SKM-1 (cell line): ENCODE measurements around the gene ERCC1.

Experiments
- DNase-seq: peaks from one replicate; lab custom pipeline; 2025; ENCODE audit not compliant: unreplicated experiment; lab: John Stamatoyannopoulos, UW

Gene ERCC1

DNA sequence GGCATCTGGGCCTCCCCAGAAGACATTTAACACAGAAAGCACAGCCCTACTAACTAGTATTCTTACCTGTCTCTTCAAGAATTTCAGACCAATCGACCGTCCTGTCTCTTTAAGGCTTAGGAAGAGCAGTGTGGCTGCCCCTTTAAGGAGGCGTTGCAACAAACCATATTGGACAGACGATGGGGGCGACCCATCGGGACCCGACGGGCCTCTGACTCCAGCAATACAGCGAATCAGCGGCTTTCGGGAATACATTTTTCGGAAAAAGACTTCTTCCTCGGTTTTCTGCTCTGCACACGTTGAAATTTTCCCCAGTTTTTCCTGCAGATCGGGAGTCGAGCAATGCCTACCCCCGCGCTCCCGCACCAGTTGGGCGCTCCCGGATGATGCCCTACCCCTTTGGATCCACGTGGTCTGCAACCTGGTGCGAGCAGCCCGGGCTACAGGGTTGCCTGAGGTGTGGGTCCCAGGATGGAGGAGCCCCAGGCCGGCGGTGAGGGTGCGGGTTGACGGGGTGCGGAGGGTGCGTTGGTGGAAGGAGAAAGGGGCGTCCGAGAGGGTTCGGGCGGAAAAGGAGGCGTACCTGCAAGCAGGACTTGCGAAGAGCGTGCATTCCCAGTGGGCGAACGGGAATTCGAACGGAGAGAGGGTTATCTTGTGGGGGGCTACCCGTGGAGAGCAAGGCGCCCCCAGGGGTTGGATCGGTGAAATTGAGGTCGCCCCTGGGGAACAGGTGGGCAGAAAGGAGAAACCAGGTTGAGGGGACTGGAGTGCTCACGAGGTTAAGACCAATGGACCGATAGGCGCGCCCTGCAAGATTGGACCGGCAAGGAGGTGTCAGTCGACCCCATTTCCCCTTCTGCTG is 17.3 kb downstream of the ERCC1 start, which contains the start of gene POLR1G:
Gene POLR1G, plus strand, starts transcription at position 419 of the 865 bp plus-strand sequence. Its CDS starts 53 bp downstream, at position 472.
- peak; percentile 18 for DNase-seq

DNA sequence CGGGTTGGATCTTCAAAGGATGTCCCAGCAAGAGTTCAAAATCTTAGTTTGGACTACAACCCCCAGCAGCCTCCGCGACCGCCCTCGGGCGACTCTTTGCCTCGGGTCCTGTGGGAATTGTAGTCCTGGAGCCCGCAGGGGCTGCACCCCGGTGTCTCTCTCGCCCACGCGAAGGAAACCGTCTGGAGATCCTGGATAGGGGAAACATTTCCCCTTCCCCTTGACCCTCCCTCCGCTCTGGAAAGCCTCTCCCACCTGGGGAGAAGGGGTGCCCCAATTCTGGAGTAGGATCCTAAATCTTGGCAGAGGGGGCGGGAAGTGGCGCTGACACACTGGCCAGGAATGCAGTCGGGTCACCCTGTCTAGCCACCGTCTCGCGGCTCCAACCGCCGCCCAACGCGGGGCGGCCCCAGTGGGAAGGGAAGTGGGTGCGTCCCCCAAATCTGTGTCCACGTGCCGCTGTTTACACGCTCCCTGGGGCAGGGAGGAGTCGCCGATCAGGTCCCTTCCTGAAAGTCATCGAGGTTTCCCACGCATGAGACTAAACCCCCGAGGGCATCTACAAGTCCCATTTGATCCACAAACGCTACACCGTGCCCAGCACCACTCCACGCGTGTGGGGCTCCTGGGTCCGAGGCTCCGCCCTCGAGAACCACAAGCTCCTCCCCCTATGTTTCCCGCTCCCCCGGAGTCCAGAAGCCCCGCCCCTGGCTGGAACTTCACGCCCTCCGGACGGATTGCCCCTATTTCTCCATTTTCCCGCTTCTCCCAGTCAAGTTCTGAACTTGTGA is 18.1 kb downstream of the ERCC1 start:
- peak; percentile 9 for DNase-seq

DNA sequence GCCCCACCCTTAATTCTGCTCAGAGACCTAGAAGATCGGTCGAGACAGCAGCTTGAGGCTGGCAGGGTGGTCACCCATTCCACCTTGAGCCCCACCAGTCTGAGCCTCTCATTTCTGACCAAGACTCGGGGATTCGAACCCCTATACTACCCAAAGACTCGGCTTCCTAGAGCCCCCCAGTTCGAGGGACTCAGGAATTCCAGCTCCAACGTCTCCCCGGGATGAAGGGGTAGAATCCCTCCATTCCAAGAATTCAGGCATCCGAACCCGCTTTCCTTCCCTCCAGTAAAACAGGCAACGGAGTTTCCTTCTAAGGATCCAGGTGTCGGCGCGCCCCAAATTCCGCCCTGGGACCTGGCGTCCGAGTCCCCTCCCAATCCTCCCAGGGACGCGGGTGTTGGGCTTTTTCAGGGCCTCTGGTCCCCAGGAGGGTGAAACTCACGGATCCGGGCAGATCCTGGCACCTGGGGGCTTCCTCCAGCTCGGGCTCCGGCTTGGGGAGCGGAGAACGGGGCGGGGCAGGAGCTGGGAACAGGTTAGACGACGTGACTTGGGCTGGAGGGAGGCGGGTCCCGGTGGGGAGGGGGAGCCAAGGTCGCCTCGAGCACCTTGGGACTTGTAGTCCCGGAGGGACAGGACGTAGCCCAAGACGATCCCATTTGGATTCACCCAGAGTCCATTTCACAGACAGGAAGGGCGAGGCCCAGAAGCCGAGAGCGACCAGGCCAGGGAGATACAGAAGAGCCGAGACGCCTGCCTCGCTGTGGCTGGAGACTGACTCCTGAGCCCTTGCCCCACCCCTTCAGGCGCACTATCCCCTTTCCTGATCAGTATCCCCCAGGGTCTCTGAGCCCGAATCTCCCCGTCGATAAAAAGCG is 18.9 kb downstream of the ERCC1 start, which contains the start of gene PPP1R13L:
Gene PPP1R13L, minus strand, starts transcription at position 513 of the 878 bp plus-strand sequence. CDS start 6,751 bp downstream, outside the sequence.
- DNase-seq = no peak

DNA sequence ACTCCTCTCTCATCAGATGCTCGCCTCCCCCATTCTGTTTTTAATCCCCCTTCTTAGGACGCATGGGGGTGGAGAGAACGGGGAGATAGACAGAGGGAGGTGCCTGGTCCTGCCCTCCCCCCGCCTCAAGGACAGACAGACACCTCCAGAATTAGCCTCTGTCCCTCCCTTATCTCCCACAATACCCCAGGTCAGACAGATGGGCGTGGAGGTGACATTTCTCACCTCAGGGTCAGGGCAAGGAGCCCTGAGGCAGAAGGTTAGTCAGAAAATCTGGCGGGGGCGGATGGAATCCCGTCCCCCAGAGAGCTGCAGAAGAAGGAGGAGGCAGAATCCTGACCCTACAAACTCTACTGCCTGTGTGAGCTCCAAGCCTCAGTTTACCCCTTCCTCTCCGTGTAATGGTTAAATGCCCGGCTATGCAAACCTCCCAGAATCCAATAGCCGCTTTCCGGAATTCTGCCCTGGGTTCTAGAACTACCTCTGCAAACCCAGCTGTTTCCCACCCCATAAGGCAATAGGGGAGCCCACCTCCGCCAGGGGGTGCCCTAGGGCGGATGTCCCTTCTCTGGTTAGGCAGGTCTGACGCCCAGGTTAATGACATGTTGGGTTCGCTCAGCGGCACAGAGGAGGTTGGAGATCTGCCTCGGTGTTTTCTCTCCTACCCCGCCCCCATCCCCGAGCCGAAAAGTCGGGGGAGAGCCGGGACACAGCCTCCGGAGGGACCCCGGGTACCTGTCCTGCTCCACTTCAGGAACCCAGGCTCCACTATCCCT is 19.7 kb downstream of the ERCC1 start:
- DNase-seq = no peak

DNA sequence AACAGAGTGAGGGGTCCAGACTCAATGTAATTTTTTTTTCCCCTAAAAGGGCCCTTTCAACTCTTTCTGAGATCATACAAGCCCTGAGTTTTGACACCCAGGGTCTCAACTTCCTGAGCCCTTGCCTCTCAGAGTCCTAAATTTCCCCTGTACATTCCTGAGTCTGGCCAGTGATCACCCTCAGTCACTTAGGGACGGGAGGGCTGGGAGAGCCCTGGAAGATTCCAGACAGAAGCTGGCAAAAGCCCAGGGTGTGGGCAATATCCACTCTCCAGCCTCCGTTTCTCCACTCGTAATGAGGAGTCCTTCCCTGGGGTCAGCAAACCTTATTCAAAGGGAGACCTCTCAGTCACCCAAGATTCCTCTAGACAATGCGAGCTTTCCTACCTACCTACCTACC is 20.4 kb downstream of the ERCC1 start:
- DNase-seq = no peak

DNA sequence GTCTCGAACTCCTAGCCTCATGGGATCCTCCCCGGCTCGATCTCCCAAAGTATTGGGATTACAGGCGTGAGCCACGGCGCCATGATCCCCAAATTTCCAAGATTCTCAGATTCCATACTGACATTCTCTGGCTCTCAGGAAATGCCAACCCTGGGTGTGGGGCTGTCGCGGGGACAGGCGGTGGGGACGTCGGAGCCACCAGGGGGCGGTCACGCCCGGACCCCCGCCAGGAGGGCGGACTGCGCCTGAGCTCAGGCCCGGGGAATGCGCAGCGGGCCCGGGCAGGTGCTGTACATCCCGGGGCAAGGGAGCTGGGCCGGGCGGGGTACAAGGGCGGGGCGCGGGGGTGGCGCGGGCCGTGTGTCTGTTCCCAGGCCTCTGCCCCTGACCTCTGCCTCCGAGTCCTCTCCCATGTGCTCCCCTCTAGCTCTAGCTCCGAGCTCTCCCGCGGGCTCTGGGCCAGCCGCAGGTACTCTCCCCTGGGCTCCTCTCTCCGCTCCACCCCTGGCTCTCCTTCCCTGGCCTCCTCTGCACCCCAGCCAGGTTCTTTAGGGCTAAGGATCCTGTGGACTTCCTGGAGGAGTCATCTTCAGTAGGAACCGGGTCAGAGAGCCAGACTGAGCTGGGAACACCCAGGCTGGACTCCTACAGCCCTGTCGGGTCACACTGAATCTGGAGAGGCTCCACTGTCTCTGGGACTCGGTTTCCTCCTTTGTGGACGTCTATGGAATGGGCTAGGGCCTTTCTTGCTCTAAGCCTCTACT is 21.2 kb downstream of the ERCC1 start:
- DNase-seq = no peak

DNA sequence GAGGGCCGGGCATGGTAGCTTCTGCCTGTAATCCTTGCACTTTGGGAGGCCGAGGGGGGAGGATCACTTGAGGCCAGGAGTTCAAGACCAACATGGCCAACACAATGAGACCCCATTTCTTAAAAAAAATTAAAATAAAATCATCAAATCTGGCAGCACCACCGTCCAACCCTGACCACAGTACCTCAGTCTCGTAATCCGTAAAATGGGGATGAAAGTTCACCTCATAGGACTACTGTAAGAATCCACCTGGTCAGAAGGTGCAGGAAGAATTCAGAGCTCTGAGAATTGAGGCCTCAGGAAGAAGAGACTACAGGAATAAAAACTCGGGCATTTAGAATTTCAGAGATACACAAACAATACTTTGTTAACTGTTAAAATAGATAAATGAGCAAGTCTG is 21.9 kb downstream of the ERCC1 start:
- DNase-seq = no peak

DNA sequence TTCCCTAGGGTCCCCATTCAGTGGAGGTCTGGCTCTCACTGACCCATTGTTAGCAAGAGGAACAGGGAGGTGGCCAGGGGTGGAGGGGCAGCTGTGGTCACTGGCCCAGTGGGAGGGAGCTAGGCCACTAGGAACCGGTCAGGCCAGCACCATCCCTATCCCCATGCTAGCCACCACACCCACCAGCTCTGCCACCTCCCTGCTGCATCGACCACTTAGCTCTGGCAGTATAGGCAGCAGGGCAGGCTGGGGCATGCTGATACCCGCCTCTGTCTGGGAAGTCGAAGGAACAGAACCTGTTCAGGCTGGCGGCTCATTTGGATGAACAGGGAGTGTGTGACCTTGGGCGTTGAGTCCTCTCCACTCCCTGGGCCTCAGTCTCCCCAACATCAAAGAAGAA is 23.5 kb downstream of the ERCC1 start:
- DNase-seq = no peak

DNA sequence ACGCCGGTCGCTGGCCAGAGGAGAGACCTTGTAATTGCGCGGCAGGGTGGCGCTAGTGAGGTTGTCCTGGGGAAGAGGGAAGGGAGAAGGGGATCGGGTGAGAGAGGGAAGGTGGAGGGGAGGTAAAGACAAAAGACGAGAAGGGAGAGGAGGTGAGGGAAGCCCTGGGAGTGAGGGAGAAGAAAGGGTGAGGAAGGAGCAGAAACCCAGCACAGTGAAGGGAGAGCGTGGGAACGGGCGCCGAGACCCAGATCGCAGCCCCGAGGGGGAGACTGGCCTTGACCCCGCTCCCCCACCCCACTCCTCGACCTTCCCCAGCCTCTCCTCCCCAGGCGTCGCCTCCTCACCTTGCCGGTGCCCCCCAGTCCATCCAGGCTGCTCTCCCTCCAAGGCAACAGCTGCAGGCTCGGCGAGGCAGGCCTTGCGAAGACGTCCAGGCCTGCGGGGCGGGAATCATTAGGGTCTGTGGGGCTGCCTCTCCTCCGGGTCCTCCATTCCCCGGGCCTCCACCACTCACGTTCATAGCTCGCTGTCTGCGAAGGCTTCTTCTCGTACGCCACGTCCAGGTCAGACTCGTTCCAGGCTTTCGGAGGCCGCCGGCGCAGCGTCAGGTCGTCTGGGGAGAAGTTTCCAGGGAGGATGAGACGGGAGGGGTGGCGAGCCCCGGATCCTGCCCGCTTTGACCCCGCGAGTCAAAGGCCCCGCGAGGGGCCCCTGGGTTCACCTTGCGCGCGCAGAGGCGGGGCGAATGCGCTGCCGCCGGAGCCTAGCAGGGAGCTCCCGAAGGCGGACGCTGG is 27.7 kb downstream of the ERCC1 start:
- DNase-seq = no peak

DNA sequence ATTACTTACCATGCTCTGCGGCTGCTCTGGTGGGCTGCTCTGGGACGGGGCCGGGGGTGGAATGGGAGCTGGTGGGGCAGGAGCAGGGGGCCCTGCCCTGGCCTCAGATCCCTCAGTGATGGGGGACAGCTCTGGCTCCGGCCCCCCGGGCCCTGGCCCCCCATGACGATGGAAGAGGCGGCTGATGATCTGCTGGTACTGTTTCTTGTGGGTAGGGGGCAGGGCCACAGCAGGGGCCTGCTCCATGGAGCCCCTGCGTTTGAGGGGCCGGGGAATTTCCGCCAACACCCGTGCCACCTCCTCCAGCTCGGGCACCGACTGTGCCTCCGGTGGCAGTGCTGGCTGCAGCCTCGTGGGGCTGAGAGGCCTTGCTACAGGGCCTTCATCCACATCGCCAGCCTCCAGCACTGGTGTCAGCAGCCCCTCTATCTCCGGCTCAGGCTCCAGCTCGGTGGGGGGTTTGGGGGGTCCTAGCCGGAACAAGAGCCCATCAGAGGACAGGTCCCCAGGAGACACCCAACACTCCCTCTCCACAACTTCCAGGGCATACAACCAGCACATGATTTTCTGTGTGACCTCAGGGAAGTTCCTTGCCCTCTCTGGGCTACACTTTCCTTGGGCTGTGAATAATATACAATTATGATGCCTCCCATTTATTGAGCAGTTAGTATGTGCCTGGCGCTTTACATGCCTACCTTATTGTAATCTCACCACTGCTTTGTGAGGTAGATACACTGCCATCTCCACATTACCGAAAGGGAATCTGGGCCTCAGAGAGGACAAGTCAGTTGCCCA is 31.6 kb downstream of the ERCC1 start:
- no peak for DNase-seq

DNA sequence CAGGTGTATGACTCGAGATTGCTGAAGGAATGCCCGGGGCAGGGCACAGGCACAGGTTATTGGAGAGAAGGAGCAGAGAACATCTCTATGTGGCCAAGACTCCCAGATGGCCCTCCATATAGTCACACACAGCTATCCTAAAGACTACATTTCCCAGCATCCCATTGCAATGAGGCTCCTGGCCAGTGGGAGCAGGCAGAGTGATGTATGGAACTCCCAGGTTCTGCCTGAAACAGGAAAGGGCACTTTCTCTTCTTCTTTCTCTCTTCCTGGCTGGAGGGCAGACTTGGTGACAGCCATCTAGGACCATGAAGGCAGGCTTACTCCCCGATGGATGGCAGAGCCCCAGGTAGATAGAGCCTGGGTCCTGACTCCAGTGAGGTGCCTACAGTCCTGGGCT is 32.4 kb downstream of the ERCC1 start:
- DNase-seq = no peak

DNA sequence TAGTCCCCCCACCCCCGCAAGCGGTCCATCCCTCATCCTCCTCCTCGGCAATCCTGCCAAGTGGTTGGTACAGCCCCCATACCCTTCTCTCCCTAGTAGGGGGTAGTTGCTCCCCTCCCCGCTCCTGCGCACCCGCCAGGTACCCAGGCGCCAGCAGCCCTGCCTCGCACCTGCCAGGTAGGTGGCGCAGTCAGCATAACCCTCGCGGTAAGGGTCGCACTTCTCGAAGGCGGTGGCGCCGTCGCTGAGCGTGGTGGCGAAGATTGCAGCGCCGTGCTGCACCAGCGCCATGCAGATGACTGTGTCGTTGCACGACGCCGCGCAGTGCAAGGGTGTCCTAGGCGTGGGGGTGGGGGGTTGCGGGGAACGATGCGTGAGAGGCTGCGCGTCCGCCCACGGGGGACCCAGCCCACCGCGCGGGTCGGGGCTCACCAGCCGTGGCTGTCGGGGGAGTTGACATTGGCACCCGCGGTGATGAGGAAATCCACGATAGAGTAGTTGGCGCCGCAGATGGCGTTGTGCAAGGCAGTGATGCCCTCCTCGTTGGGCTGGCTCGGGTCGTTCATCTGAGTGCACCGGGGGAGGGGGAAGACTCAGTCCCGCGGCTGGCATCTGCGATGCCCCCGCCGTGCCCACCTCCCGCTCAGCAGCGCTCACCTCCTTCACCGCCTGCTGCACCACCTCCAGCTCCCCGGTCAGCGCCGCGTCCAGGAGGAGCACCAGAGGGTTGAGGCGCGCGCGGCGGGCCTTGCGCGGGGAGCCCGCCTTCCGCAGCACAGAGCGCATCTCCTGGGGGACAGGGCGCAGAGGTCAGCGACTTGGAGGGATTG is 38.1 kb downstream of the ERCC1 start:
- no peak for DNase-seq

DNA sequence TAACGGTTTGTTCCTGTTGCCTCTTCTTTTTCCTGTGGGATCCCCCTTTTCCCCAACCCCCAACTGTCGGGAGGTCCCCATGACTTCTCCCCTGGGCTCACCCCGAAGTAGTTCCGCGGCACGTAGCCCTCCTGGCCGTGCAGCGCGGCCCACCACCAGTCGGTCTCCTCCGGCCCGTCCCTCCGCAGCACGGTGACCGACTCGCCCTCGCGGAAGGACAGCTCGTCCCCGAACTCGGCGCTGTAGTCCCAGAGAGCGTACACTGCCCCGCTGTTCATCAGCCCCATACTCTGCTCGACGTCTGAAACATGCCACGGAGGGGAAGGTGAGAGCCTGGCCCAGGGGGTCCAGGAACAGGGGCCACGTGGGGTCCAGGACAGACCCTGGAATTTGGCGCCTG is 41.3 kb downstream of the ERCC1 start:
- DNase-seq = no peak

DNA sequence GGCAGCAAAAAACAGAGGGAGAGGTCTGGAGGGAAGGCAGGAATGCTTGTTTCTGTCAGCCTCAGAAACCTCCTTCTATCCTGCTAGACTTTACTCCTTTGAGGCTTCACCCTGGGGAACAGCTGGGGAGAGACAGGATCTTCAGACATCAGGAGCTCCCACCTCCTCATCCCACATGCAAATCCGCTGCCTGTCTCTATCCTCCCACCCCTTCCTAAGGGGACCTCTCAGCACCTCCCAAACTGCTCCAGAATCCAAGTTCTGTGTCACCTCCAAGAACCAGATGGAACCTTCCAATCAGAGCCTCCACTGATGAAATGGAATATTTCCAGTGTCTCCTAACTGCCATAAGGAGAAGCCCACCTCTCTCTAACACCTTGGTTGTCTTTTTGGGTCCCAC is 43.6 kb downstream of the ERCC1 start:
- DNase-seq = no peak

DNA sequence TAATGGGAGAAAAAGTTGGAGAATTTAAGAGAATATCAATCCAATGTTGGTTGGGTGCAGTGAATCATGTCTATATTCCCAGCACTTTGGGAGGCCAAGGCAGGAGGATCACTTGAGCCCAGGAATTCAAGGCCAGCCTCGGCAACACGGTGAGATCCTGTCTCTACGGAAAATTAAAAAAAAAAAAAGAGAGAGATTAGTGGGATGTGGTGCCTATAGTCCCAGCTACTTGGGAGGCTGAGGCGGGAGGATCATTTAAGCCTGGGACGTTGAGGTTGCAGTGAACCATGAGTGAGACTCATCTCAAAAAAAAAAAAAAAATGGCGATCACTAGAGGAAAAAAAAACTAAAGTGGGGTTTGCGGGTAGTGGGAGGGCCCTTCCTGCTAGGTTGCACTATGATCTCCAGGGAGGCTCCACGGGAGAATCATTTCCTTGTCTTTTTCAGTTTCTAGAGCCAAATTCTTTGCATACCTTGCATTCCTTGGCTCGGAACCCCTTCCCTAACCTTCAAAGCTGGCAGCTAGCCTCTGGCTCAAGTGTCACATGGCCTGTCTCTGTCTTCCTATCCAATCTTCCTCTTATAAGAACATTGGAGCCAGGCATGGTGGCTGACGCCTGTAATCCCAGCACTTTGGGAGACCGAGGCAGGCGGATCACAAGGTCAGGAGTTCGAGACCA is 47.5 kb downstream of the ERCC1 start:
- DNase-seq = no peak

DNA sequence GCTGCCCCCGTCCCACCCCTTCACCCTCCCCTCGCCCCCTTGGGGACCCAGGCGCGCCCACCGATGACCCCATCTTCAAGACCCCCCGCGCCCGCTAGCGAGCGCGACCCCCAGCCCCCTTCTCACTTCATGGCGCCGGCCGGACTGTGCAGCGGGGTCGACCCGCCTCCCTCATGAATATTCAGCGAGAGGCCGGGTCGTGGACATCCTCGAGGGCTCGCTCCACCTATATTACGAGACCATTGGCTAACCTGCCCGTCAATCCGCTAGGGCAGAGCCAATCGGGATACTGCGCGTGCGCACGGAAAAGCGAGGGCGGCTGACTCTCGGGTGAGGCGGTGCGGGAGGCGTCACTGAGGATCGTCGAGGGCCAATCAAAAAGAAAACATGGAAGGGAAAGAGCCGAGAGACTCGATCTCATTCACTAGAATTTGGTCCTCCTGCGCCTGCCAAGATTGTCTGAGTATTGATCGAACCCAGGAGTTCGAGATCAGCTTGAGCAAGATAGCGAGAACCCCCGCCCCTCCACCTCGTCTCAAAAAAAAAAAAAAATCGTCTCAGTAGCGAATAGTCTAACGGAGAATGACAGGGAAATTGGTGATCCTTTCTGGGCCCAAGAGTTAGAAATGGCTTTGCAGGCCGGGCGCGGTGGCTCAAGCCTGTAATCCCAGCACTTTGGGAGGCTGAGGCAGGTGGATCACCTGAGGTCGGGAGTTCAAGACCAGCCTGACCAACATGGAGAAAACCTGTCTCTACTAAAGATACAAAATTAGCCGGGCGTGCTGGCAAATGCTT is 53.1 kb downstream of the ERCC1 start, which contains the start of gene ERCC2:
Gene ERCC2, minus strand, starts transcription at position 164 of the 795 bp plus-strand sequence. Its CDS starts 33 bp downstream, at position 131.
- DNase-seq = peak; percentile 63
